Endothelial cell (in vitro differentiated cells): ENCODE measurements around the gene PKIB. TPM values are rescaled to one million over a fixed set of nuclear protein-coding genes. Genes with fewer than 3 reads are reported as not detected.

ENCODE experiments used
- DNase-seq: peaks from one replicate; pipeline ENCODE4 v3.0.0; 2021; ENCODE audit warnings: low spot score
- H3K27ac Mint-ChIP-seq: one replicate; pipeline ENCODE4 v1.8.0; 2021; ENCODE audit warnings: mixed read lengths, inconsistent platforms; ENCODE audit not compliant: unreplicated experiment
- H3K27me3 Mint-ChIP-seq: one replicate; pipeline ENCODE4 v1.8.0; 2021; ENCODE audit warnings: mild to moderate bottlenecking, moderate library complexity, mixed read lengths, inconsistent platforms; ENCODE audit not compliant: unreplicated experiment
- H3K36me3 Mint-ChIP-seq: one replicate; pipeline ENCODE4 v1.8.0; 2021; ENCODE audit warnings: mild to moderate bottlenecking, low read depth, mixed read lengths, inconsistent platforms; ENCODE audit not compliant: unreplicated experiment
- H3K4me1 Mint-ChIP-seq: one replicate; pipeline ENCODE4 v1.8.0; 2021; ENCODE audit warnings: mild to moderate bottlenecking, mixed read lengths, inconsistent platforms; ENCODE audit not compliant: unreplicated experiment
- H3K4me3 Mint-ChIP-seq: one replicate; pipeline ENCODE4 v1.8.0; 2021; ENCODE audit warnings: mild to moderate bottlenecking, mixed read lengths, inconsistent platforms; ENCODE audit not compliant: unreplicated experiment
- H3K9me3 Mint-ChIP-seq: one replicate; pipeline ENCODE4 v1.8.0; 2021; ENCODE audit warnings: mixed read lengths, inconsistent platforms; ENCODE audit not compliant: unreplicated experiment
- long read RNA-seq: library from polyadenylated mRNA; unstranded; transcript quantifications from one replicate; pipeline ENCODE4 v2.0.0, GENCODE V29; 2020; ENCODE audit not compliant: unreplicated experiment
- total RNA-seq: library from RNA; stranded (reverse); fragmentation: NEBNext Ultra II Directional; extraction: Animal tissue kit (Norgen Biotek cat#: 25700); gene quantifications from one replicate; pipeline ENCODE4 v1.2.1, GENCODE V29; 2021; ENCODE audit not compliant: unreplicated experiment
- TF ChIP-seq, protein P1 (sequence below): fragments of 200-600 bp; sonication (generic); IDR thresholded peaks from one replicate; pipeline ENCODE4 v1.5.0; 2021; ENCODE audit warnings: antibody characterized with exemption; ENCODE audit not compliant: unreplicated experiment

PKIB gene, protein sequence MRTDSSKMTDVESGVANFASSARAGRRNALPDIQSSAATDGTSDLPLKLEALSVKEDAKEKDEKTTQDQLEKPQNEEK
- 38.5 TPM for total RNA-seq
- long read RNA-seq, partial matches to known transcripts = 1 of 24 reads
- long read RNA-seq, other reads (novel, unspliced or antisense) = 21 of 24 reads

DNA sequence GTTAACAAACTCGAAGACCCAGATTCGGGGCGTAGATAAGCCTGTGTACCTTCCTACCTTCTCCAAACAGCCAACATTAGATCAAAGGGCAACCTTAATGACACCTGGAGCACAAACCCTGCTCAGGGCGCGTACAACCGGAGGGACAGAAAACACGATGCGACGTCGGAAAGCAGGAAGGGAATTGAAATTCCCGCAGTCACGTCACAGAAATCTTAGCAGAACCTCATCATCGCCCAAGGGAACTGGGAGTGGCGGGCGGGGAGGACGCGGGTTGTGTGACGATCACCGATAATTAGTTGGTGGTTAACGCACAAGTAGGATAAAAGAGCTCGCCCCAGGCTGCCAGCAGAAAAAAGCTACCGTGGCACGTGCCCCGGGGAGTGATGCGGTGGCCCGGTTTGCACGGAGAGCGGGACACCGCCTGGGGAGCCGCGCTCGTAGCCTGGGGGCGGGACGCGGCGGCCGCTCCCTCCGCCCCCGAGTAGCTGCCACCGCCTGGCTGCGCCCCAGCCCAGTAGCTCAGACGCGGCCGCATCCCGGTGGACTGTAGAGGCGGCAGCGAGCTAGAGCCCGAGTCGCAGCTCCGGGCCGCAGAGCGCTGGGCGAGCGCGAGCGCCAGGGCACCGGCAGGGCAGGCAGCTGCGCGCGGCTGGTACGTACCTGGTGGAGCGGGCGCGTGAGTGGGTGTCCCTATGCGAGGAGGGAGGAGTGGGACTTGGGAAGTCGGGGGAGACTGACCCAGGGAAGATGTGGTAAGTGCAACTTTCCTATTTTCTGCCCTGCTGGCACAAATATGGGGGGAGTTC lies at the start of gene PKIB:
Gene PKIB, plus strand, starts transcription at position 525 of the 809 bp plus-strand sequence. CDS start 107,390 bp downstream, outside the sequence.
- peak within 1 kb of the TSS; percentile 88 for H3K4me3 Mint-ChIP-seq
- peaks cover 2% of the 10 kb centered on the region for H3K27me3 Mint-ChIP-seq
- peaks cover 10% of the 10 kb centered on the region for H3K4me1 Mint-ChIP-seq
- peaks cover 14% of the 10 kb centered on the region for H3K36me3 Mint-ChIP-seq
- DNase-seq = peak; percentile 81
- no peak within 1 kb of the TSS for H3K27ac Mint-ChIP-seq
- TF ChIP-seq, protein P1, sequence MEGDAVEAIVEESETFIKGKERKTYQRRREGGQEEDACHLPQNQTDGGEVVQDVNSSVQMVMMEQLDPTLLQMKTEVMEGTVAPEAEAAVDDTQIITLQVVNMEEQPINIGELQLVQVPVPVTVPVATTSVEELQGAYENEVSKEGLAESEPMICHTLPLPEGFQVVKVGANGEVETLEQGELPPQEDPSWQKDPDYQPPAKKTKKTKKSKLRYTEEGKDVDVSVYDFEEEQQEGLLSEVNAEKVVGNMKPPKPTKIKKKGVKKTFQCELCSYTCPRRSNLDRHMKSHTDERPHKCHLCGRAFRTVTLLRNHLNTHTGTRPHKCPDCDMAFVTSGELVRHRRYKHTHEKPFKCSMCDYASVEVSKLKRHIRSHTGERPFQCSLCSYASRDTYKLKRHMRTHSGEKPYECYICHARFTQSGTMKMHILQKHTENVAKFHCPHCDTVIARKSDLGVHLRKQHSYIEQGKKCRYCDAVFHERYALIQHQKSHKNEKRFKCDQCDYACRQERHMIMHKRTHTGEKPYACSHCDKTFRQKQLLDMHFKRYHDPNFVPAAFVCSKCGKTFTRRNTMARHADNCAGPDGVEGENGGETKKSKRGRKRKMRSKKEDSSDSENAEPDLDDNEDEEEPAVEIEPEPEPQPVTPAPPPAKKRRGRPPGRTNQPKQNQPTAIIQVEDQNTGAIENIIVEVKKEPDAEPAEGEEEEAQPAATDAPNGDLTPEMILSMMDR = no peak
- no peaks in the 10 kb centered on the region for H3K9me3 Mint-ChIP-seq

DNA sequence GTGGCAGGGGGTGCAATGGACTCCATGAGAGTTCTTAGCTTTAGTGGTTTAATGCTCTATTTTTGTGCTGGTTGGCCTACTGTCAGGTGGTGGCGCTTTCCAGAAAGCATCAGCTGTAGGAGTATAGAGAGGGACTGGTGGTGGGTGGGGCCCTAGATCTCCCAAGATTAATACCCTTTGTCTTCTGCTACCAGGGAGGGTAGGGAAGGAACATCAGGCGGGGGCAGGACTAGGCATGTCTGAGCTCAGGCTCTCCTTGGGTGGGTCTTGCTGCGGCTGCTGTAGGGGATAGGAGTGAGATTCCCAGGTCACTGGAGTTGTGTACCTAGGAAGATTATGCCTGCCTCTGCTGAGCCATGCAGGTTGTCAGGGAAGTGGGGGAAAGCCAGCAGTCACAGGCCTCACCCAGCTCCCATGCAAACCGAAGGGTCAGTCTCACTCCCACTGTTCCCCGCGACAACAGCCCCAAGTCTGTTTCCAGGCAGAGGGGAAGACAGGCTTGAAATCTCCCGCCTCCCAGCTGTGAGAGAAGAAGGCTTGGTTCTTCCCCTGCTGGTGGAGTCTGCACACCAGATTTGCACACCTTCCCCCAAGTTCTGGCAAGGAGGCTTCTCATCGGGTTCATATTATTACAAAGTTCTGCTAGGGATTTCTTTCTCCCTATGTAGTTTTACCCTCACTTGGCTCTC lies 46.7 kb upstream of the PKIB start:
- DNase-seq = no peak
- H3K27me3 Mint-ChIP-seq = no peaks in the 10 kb centered on the region

DNA sequence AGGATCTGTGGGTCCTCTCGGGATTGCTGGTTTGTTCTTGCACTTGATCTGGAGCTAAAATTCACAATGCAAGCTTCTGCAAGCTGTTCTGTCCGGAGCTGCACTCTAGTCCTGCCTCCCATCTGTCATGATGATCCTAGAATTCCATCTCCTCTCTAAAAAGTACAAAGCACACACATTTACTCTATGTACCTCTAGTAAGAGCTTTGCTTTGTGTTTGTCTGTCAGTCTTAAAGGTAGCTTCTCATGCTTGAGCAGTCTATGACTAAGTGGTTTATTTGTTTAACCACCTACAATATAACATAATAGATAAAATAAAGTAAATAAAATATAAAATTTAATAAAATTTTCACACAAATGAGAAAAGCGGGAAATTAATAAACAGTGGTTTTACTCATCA lies 46.0 kb upstream of the PKIB start:
- peaks cover 31% of the 10 kb centered on the region for H3K36me3 Mint-ChIP-seq
- no peaks in the 10 kb centered on the region for H3K9me3 Mint-ChIP-seq
- H3K4me1 Mint-ChIP-seq = peaks cover 16% of the 10 kb centered on the region
- TF ChIP-seq, protein P1 = no peak
- no peak overlapping the region for H3K27ac Mint-ChIP-seq
- H3K4me3 Mint-ChIP-seq = peak overlapping the region; percentile 19
- H3K27me3 Mint-ChIP-seq = no peaks in the 10 kb centered on the region
- no peak for DNase-seq

More for the DNA sequence above, 46.7 kb upstream of the PKIB start:
- peaks cover 16% of the 10 kb centered on the region for H3K4me1 Mint-ChIP-seq
- H3K27ac Mint-ChIP-seq = peak overlapping the region; percentile 43
- TF ChIP-seq, protein P1 = no peak
- H3K36me3 Mint-ChIP-seq = peaks cover 24% of the 10 kb centered on the region
- no peaks in the 10 kb centered on the region for H3K9me3 Mint-ChIP-seq
- H3K4me3 Mint-ChIP-seq = no peak overlapping the region

DNA sequence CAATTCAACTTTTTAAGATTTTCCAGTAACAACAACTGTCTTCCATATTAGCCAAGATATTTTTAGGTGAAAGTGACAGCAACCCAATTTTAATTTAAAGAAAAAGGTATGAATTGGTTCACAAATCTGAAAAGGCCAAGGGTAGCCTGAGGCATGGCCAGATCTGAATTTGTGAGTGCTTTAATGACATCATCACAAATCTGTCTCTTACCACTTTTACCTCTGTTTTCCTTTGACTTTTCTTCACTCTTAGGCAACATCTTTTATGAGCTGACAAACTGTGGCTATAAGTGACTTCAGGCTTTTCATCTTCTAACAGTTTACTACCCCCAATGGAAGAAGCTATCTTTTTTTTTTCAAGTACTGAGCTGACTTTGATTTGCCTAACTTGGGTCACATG lies 44.5 kb upstream of the PKIB start:
- H3K9me3 Mint-ChIP-seq = no peaks in the 10 kb centered on the region
- peaks cover 40% of the 10 kb centered on the region for H3K36me3 Mint-ChIP-seq
- H3K27ac Mint-ChIP-seq = no peak overlapping the region
- no peak for DNase-seq
- H3K4me1 Mint-ChIP-seq = peaks cover 16% of the 10 kb centered on the region
- no peak overlapping the region for H3K4me3 Mint-ChIP-seq
- TF ChIP-seq, protein P1 = no peak
- H3K27me3 Mint-ChIP-seq = no peaks in the 10 kb centered on the region
